GM18909 (cell line): ENCODE measurements around the gene HSPA6.
A peak's percentile ranks its signal among the peaks of the same experiment; 100 is the strongest.
"Not testable (repeated sequence)": the region's sequence is repeated elsewhere in the genome, so short reads cannot be mapped to it uniquely, and the experiment has no call there.

Experiments
- ATAC-seq: cut with Tn5 transposase; IDR thresholded peaks from one replicate; pipeline ENCODE4 v1.9.1; 2021; ENCODE audit warnings: mild to moderate bottlenecking; ENCODE audit not compliant: unreplicated experiment, poor library complexity

Gene HSPA6

GRCh38 chr1:161502641-161503393 lies 21.5 kb upstream of the HSPA6 start:
- ATAC-seq = no peak

DNA sequence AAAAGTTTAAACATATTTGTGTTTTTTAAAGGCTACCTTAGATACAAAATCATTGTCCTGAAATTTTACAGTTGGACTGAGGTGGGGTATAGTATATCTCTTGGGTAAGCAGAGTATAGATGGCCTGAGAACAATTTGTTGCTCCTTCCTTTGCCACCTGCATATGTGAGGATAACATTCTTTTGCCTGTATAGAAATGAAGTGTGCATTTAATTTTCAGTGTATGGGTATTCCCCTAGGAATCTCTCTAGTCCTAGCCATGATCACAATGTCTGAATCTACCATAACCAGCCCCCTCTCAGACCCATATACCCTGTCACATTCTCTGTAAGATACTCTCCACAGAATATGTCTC lies 21.0 kb upstream of the HSPA6 start:
- no peak for ATAC-seq

- ATAC-seq = no peak
Observed at GRCh38 chr1:161505686-161506085, 18.7 kb upstream of the HSPA6 start.

- no peak for ATAC-seq
Observed at GRCh38 chr1:161506336-161507223, 17.8 kb upstream of the HSPA6 start.

DNA sequence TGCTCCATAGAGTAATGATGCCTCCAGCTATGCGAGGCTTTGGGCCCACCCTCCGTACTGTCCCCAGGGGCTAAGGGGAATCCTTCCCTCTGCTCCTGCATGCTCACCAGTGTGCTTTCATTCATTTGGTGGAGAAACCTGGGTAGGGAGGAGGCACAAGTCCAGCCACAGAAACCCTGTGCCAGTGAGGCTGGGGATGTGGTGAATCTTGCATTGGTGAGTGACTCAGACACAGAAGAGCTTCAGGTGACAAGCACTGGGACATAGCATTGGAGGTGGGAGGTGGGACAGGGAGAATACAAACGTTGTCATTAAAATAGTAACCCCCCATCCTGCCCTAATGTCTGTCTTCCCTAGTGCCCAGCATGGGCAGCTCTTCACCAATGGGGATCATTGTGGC lies 13.9 kb upstream of the HSPA6 start:
- ATAC-seq = no peak

GRCh38 chr1:161511018-161511755 lies 13.2 kb upstream of the HSPA6 start:
- ATAC-seq = no peak

DNA sequence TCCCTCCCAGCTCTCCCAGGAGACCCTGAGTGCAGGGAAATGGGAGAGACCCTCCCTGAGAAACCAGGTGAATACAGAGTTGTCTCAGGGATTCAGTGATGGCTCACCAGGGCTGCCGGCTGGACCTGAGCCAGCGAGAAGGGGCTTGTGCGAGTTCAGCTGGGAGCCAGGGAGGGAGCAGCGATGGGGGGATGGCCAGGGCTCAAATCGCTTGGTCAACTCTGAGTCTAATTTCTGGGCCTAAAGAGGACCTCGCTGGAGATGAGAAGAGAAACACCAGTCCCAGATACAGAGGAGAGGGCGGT lies 12.6 kb upstream of the HSPA6 start:
- ATAC-seq = no peak

DNA sequence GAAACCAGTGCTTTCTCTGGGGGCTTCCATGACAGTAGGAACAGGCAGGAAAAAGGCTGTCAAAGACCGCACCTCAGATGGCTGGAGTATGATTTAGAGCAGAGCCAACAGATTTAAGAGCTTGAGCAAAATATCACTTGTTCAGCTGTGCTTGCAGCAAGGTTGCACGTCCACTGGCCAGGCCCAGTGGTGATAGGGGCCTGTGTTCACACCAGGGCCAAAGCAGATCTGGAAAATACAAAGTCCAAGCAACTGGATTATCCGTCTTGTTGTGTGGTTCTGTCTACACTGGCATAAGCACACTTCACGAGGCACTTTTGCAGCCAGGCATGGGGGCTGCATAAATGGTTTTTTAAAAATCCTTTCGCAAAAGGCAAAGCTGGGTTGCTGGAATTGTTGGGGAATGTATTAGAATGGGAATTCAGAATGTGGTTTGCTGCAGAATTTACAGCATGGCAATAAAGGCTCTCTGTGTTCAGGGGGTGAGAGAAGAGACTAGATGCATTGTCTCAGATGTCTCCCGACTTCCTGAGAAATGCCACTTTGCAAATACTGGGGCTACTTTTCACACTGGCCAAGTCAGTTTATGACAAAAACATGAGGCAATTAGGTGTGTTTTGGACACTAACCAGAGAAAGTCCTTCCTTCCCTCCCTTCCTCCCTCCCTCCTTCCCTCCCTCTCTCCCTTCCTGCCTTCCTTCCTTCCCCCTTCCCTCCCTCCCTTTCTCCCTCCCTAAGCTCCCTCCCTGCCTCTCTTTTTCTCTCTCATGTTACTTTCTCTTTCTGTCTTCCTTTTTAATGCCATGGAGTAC lies 11.5 kb upstream of the HSPA6 start:
- ATAC-seq = not testable (repeated sequence)

- ATAC-seq = not testable (repeated sequence)
Observed at GRCh38 chr1:161513448-161513780, 10.9 kb upstream of the HSPA6 start.

DNA sequence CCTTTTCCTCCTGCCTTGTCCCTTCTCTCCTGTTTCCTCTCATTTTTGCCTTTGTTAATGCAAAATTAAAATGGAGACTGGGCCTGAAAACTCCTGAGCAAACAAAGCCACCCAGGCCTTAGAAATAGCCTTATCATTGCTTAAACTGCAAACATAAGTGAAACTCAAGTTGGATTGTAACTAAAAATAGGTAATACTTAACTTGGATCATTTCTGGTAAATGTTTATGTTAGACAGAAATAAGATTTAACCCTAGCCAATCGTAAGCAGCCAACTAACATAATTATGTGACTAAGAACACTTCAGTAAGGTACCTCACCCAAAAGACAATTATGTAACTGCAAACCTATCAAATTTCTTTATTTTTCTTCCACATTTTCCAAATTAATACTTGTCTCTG lies 10.4 kb upstream of the HSPA6 start:
- ATAC-seq = not testable (repeated sequence)

GRCh38 chr1:161523041-161523816 lies 1.1 kb upstream of the HSPA6 start:
- not testable (repeated sequence) for ATAC-seq

DNA sequence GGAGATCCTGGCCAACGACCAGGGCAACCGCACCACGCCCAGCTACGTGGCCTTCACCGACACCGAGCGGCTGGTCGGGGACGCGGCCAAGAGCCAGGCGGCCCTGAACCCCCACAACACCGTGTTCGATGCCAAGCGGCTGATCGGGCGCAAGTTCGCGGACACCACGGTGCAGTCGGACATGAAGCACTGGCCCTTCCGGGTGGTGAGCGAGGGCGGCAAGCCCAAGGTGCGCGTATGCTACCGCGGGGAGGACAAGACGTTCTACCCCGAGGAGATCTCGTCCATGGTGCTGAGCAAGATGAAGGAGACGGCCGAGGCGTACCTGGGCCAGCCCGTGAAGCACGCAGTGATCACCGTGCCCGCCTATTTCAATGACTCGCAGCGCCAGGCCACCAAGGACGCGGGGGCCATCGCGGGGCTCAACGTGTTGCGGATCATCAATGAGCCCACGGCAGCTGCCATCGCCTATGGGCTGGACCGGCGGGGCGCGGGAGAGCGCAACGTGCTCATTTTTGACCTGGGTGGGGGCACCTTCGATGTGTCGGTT lies 477 bp downstream of the HSPA6 start:
- ATAC-seq = peak; percentile 22

DNA sequence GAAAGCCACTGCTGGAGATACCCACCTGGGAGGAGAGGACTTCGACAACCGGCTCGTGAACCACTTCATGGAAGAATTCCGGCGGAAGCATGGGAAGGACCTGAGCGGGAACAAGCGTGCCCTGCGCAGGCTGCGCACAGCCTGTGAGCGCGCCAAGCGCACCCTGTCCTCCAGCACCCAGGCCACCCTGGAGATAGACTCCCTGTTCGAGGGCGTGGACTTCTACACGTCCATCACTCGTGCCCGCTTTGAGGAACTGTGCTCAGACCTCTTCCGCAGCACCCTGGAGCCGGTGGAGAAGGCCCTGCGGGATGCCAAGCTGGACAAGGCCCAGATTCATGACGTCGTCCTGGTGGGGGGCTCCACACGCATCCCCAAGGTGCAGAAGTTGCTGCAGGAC lies 981 bp downstream of the HSPA6 start:
- ATAC-seq = not testable (repeated sequence)

GRCh38 chr1:161525918-161526317 lies 1.6 kb downstream of the HSPA6 start:
- not testable (repeated sequence) for ATAC-seq

DNA sequence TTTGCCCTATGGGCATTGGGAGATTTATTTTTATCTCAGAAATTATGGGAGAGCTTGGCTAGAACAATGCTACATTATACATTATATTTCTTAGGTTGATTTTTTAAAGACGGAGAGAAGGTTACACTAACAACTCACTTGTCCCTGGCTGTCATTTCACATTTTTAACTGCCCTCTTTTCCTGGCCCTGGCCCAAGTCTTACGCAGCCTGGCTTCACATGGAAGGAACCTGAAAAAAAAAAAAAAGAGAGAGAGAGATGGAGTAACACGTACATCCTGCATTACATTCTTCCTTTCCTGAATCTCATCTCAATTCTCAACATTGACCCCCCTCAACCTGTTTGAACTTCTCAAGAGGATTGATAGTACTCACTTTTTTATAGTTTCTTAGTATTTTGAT lies 4.2 kb downstream of the HSPA6 start:
- not testable (repeated sequence) for ATAC-seq

DNA sequence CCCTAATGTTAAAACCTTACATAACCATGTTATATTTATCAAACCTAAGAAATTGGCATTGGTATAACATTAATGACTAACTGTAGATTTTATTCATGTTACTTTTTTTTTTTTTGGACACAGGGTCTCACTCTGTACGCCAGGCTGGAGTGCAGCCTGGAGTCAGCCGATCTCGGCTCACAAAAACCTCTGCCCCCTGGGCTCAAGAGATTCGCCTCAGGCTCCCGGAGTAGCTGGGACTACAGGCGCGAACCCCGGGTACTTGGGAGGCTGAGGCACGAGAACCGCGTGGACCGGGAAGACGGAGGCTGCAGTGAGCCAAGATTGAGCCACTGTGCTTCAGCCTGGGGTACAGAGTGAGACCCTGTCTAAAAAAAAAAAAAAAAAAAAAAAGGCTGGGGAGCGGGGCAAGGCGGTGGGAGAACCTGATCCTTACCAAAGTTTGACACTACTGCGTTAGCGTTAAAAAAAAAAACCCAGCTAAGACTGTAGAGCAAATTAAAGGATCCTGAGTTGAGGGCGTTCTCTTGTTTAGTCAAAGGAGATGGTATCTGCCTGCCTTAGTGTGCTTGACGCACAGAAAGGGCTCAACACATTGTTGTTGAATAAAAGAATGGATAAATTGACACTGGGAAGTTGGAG lies 5.2 kb downstream of the HSPA6 start:
- ATAC-seq = not testable (repeated sequence)

DNA sequence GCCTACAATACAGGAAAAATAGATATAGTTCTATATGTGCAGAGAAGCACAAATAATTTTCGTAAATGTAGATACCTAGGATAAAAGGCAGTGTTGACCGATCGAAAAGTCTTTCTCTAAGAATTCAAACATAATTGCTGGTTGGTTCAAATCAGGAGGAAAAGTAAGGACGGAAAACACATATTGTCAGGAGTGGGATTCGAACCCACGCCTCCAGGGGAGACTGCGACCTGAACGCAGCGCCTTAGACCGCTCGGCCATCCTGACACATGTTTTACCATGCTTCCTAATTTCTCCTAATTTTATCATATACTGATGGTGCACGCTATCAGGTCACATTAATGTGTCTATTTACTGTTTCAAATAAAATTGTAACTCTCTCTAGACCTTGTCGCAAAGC lies 5.8 kb downstream of the HSPA6 start:
- peak; percentile 37 for ATAC-seq

DNA sequence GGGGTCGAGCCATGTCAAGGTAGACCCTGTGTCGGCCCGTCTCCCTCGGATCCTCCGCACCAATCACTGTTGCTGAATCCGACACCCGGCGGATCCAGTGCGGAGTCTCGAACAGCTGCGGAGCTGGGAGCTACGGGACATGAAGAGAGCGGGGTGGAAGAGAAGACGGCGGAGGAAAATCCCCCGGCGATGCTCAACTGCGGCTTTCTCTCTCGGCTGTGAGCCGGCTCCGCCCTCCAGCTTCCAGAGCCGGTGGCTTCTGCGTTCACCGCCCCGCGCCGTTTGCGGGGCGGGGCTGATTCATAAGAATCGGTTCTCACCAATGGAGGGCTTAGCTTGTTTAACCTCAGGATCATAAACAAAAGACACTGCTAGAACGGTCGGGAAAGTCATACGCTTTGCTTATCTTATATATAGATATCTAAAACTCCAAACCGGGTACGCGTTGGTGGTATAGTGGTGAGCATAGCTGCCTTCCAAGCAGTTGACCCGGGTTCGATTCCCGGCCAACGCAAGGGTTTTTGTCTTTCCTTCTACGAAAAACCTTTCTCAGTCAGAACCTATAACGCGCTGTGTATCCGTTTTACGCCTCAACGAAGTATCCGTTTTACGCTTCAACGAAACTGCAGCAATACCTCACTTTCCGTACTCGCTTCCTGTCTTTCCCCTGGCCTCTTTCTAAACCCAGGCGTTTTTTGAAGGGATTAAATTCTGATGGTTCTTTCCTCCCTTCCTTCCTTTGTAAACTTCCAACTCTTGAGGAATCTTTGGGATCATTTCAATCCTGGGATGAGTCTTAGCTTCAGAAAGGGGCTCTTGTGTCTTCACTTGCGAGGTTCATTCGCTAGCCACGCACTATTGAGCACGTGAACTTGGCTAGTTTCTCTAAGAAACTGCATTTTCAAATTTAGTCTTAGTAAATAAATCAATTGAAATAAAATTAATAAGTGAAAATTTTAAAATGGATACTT lies 6.6 kb downstream of the HSPA6 start:
- peak; percentile 67 for ATAC-seq
